Breast epithelium (tissue), 4 donors: ENCODE results near the gene CTNNA2. TPM values are rescaled to one million over a fixed set of nuclear protein-coding genes. Genes with fewer than 3 reads are reported as not detected.
"Not testable (repeated sequence)": the region's sequence is repeated elsewhere in the genome, so short reads cannot be mapped to it uniquely, and the experiment has no call there.

ENCODE experiments used
- DNase-seq, 2 donors: peaks; one replicate each; pipeline ENCODE4 v3.0.0-alpha.2; 2019; ENCODE audit warnings: low spot score in 2 of 2
- H3K27ac ChIP-seq, 2 donors: fragments of 200-600 bp; sonication (generic) in 1 of 2; one replicate each; pipeline ENCODE4 v1.5.1; 2016 to 2019; ENCODE audit warnings: mild to moderate bottlenecking in 1 of 2
- H3K27me3 ChIP-seq, 2 donors: fragments of 200-600 bp; sonication (generic) in 1 of 2; one replicate each; pipeline versions ENCODE4 v1.5.1 to v1.6.0; 2017 to 2019; ENCODE audit warnings: control low read depth in 1 of 2, mild to moderate bottlenecking in 1 of 2
- H3K36me3 ChIP-seq: fragments of 200-600 bp; one replicate; pipeline ENCODE4 v1.5.1; 2019
- H3K4me1 ChIP-seq, 2 donors: fragments of 200-600 bp; sonication (generic); one replicate each; pipeline ENCODE4 v1.5.1; 2016 to 2019; ENCODE audit warnings: control low read depth in 1 of 2
- H3K4me3 ChIP-seq, 3 donors: fragments of 200-600 bp; sonication (generic); 1 replicate in 2 of 3; 2 replicates in 1 of 3; pipeline ENCODE4 v1.5.1; 2016 to 2019; ENCODE audit warnings: mild to moderate bottlenecking in 3 of 3, moderate library complexity in 2 of 3
- H3K9me3 ChIP-seq, 2 donors: fragments of 200-600 bp; sonication (generic) in 1 of 2; one replicate each; pipeline ENCODE4 v1.5.1; 2016 to 2019; ENCODE audit warnings: control low read depth in 1 of 2
- CTCF ChIP-seq, 3 donors: fragments of 450-650 bp; IDR thresholded peaks; one replicate each; pipeline ENCODE4 v1.5.1; 2016 to 2017; ENCODE audit warnings: antibody characterized with exemption in 3 of 3, mild to moderate bottlenecking in 3 of 3, moderate library complexity in 3 of 3
- POLR2A ChIP-seq: fragments of 450-650 bp; IDR thresholded peaks from one replicate; pipeline ENCODE4 v1.6.1; 2016; ENCODE audit warnings: antibody characterized with exemption, mild to moderate bottlenecking, moderate library complexity
- POLR2AphosphoS5 ChIP-seq, 3 donors: sonication (generic); formaldehyde crosslinking; IDR thresholded peaks; one replicate each; pipeline ENCODE4 v1.6.1; 2017; ENCODE audit warnings: antibody characterized with exemption in 3 of 3
- intact Hi-C: fragments of 100-400 bp; cut with DNase I; formaldehyde crosslinking; loops from one replicate; pipeline ENCODE4 v1.15.1; 2023; ENCODE audit warnings: low total_unique reads
- total RNA-seq, 3 donors: library from RNA; depleted of rRNA; stranded (reverse); fragments of >200 nt; gene quantifications; one replicate each; pipeline ENCODE4 v1.1.0, GENCODE V29; 2016

CTNNA2 gene
- total RNA-seq, 3 donors from 2014 or later = 0.16 TPM; not detected in 2

- TF ChIP-seq POLR2A (no peak), CTCF (IDR thresholded peaks at IDR 0.05) (no peak), POLR2AphosphoS5 (IDR thresholded peaks at IDR 0.05) (no peak)
- intact Hi-C loops = no loop called here
These were observed 677.3 kb downstream of the CTNNA2 start for GRCh38 chr2:80190166-80190565.

DNA sequence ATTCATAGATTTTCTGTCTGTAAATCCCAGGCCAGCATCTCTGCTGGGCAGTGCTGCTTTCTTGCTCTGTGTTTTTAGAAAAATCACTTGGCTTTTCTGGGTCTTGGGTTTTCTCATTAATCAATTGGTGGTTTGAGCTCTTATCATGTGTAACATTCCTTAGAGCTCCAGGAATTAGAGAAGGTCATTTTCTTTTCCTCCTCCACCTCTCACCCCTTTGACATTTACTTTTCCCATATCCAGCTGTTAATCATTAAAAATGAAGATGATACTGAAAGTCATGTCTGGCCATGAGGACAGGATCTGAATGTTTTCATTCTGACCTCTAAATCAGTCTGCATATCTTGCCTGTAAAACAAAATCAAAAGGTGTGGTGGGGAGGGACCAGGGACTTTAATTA, 680.7 kb downstream of the CTNNA2 start:
- Histone ChIP-seq H3K27me3 (no peaks in the 10 kb centered on the region), H3K4me1 (no peaks in the 10 kb centered on the region), H3K27ac (no peak overlapping the region), H3K9me3 (no peaks in the 10 kb centered on the region), H3K36me3 (no peaks in the 10 kb centered on the region), H3K4me3 (no peak overlapping the region)
- intact Hi-C loops = no loop called here
- TF ChIP-seq CTCF (IDR thresholded peaks at IDR 0.05) (no peak), POLR2AphosphoS5 (IDR thresholded peaks at IDR 0.05) (no peak), POLR2A (no peak)
- DNase-seq = no peak

More at GRCh38 chr2:80190166-80190565, 677.3 kb downstream of the CTNNA2 start:
- Histone ChIP-seq H3K27me3 (no peaks in the 10 kb centered on the region), H3K9me3 (no peaks in the 10 kb centered on the region), H3K4me1 (no peaks in the 10 kb centered on the region), H3K27ac (no peak overlapping the region), H3K4me3 (no peak overlapping the region), H3K36me3 (no peaks in the 10 kb centered on the region)
- DNase-seq = no peak

- H3K4me3 ChIP-seq = no peak overlapping the region
- no peaks in the 10 kb centered on the region for H3K9me3 ChIP-seq
- no peak overlapping the region for H3K27ac ChIP-seq
- H3K27me3 ChIP-seq = no peaks in the 10 kb centered on the region
- TF ChIP-seq POLR2A = no peak
- TF ChIP-seq CTCF (IDR thresholded peaks at IDR 0.05) = no peak
- TF ChIP-seq POLR2AphosphoS5 (IDR thresholded peaks at IDR 0.05) = no peak
- no peaks in the 10 kb centered on the region for H3K36me3 ChIP-seq
- DNase-seq = no peak
- intact Hi-C loops = no loop called here
- H3K4me1 ChIP-seq = no peaks in the 10 kb centered on the region
These were observed 682.2 kb downstream of the CTNNA2 start for GRCh38 chr2:80195034-80195433.

DNA sequence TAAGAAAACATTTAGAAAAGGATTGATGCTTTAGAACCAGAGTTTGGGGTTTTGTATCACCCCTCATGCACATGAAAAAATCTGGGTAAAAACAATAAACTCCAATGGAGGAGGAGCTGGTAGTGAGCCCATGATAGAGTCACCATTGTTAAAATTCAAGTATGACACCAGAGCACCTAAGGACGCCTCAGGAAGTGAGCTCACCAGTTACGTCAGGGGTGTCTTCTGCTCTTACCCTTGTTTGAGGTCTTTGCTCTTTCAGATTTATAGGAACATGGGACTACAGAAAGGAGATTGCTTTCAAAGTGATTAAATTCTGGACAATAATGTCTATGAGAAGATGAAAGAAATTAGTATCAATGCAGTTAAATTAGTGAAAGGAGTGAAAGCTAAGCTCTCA, 685.2 kb downstream of the CTNNA2 start:
- Histone ChIP-seq H3K27ac (no peak overlapping the region), H3K4me1 (no peaks in the 10 kb centered on the region)
- intact Hi-C loops = no loop called here

DNA sequence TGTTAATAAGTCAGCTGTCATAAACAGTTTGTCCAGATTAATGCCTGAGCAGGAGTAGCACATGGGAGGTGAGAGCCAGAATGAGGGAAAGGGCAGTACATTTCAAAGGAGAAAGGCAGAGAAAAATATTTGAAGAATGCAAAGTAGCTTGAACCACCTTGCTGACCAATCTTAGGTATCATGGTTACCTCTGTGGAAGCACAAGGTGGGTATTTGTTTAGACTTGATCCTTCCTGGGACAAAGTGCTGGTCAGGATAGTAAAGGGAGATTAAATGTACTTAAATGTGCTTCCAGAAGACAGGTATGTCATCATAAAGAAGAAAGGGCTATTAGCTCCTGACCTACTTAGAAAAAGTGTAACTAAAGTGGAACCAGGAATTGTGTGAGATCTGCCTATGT, 686.7 kb downstream of the CTNNA2 start:
- TF ChIP-seq POLR2AphosphoS5 (IDR thresholded peaks at IDR 0.05) = no peak
- no peak for TF ChIP-seq CTCF (IDR thresholded peaks at IDR 0.05)
- no peak for TF ChIP-seq POLR2A
- Histone ChIP-seq H3K4me3 (no peak overlapping the region), H3K4me1 (no peaks in the 10 kb centered on the region), H3K36me3 (no peaks in the 10 kb centered on the region), H3K27me3 (no peaks in the 10 kb centered on the region), H3K9me3 (peaks cover 0 to 13% of the 10 kb centered on the region in 2 donors), H3K27ac (no peak overlapping the region)
- intact Hi-C loops = no loop called here
- no peak for DNase-seq

More for the DNA sequence above, 685.2 kb downstream of the CTNNA2 start:
- no peak for DNase-seq
- H3K4me3 ChIP-seq = no peak overlapping the region
- H3K36me3 ChIP-seq = no peaks in the 10 kb centered on the region
- TF ChIP-seq CTCF (IDR thresholded peaks at IDR 0.05) = no peak
- no peaks in the 10 kb centered on the region for H3K9me3 ChIP-seq
- no peaks in the 10 kb centered on the region for H3K27me3 ChIP-seq

DNA sequence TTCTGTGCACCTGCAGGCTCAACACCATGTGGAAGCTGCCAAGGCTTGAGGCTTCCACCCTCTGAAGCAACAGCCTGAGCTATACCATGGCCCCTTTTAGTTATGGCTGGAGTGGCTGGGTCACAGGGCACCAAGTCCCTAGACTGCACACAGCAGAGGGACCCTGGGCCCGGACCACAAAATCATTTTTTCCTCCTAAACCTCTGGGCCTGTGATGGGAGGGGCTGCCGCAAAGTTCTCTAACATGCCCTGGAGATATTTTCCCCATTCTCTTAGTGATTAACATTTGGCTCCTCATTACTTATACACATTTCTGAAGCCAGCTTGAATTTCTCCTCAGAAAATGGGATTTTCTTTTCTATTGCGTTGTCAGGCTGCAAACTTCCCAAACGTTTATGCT, 691.1 kb downstream of the CTNNA2 start:
- not testable (repeated sequence) for DNase-seq, H3K36me3 ChIP-seq, H3K27me3 ChIP-seq, H3K27ac ChIP-seq, H3K4me1 ChIP-seq, H3K4me3 ChIP-seq
- intact Hi-C loops = loop anchor here (5.0 kb wide), 1 partner anchor 1318 kb away; no protein-coding TSS in a partner anchor
- H3K9me3 ChIP-seq = peaks cover 0 to 14% of the 10 kb centered on the region in 2 donors
